Activated CD4-positive, CD25-positive, alpha-beta regulatory T cell (primary cell): ENCODE data around the gene TRAM2.

Experiments
- DNase-seq, 4 experiments: peaks; one replicate each; lab custom pipeline; 2025; lab: John Stamatoyannopoulos, UW

The TRAM2 gene

GRCh38 chr6:52530351-52530750 is 46.5 kb downstream of the TRAM2 start:
- no peak for DNase-seq

- no peak for DNase-seq
Measured at GRCh38 chr6:52529311-52529710, 47.5 kb downstream of the TRAM2 start.

DNA sequence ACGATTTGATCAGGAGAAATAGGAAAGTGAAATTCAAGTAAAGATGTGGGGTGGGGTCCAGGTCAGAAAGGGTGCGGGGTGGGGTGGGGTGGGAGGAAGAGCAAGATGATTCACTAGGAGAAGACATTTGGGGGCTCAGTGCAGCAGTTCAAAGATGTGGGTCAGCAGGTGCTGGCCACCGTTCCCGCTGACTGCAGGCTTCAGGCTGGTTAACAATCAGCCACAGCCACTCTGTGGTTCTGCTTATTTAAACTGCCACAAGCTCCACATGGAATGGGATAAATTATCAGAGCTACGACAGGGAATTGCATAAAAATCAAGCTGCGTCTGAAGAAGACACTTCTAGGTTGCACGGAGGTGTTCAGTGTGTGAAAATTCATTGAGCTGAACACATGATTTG is 49.4 kb downstream of the TRAM2 start:
- DNase-seq = no peak

DNA sequence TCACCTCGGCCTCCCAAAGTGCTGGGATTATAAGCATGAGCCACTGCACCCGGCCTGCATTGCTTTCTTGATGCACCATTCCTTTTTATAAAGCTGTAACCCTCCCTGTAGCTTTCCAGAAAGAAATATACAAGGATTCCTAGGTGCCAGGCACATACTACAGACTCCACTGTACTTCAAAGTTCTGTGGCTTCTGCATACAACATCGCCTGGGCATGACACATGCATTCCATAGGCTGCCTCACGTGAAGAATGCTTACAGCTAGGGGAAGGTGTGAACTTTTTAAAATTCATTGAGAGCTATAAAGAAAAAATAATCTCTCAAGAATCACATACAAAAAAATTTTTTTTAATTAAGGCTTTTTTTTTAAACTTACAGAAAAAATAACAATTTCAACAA is 50.2 kb downstream of the TRAM2 start:
- no peak for DNase-seq

DNA sequence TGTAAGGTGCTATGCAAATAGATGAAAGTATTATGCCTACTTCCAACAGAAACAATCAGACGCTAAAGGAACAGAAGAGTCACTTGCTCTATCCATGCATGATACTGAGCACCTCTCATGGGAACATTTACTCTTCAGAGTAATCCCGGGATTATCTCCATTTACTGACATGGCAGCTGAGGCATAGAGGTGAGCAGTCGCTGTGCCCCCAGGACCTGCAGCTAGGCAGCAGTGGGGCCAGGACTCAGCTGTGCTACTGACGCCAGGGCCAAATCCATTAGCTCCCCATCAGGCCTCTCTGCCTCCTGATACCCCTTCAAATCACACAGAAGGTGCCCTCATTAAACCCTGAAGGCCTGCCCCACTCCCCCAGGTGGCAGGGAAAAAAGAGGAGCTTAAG is 51.9 kb downstream of the TRAM2 start:
- DNase-seq = no peak

DNA sequence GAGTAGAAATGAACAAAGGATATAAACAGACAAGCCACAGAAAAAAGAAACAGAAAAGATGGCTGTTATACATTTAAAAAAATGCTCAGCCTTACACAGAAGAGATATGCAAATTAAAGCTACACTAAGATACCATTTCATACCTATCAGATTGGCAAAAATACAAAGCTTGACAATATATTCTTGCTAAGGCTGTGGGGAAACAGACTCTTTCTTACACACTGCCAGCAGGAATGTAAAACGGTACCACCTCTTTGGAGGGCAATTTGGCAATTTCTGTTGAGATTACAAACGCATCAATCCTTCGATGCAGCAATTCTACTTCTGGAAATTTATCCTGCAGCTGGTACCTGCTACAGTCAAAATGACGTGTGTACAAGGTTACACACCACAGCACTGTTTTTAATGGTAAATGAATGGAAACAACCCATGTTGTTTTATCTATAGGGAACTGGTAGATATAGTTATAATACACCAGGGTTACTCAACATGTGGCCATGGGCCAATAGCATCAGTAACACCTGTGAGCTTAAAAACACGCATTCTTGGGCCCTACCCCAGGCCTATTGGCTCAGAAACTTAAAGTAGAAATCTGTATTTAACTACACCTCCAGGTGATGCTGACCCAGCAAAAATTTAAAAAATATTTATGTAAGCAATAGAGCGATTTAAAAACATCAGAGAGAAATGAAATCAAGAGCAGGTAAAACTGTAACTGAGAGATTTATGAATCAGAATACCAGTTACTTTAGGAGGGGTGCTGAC is 53.3 kb downstream of the TRAM2 start:
- no peak for DNase-seq

GRCh38 chr6:52522655-52523054 is 54.2 kb downstream of the TRAM2 start:
- DNase-seq = no peak

DNA sequence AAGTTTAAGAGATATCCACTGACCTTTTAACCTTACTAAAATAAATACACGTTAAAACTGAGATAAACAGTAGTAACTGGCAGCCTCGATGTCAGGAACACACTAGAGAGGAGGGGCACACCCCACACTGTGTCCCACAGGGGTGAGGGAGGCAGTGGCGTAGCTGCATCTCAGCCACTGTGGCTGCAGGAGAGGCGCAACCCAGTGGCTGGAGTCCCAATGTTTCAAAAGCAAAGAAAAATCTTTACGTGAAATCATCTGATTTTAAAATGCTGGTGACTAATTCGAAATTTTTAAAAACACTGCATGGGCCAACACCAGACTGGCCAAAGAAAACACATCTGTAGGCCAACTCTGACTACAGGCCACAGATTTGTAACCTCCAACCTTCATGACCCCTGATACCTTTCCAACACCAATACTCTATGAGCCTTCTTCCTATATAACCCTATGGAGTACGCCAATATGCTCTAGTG is 54.7 kb downstream of the TRAM2 start:
- no peak for DNase-seq

DNA sequence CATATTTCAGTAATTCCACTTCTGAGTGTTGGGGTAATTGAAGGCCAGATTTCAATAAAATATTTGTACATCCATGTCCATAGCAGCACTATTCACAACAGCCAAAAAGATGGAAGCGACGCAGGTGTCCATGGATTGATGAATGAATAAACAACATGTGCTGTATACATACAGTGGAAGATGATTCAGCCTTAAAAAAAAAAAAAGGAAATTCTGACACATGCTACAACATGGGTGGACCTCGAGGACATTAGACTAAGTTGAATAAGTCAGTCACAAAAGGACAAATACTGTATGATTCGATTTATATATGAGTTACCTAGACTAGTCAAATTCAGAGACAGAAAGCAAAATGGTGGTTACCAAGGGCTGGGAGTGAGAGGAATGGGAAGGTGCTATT is 57.2 kb downstream of the TRAM2 start:
- no peak for DNase-seq

GRCh38 chr6:52518279-52518945 is 58.4 kb downstream of the TRAM2 start:
- no peak for DNase-seq

DNA sequence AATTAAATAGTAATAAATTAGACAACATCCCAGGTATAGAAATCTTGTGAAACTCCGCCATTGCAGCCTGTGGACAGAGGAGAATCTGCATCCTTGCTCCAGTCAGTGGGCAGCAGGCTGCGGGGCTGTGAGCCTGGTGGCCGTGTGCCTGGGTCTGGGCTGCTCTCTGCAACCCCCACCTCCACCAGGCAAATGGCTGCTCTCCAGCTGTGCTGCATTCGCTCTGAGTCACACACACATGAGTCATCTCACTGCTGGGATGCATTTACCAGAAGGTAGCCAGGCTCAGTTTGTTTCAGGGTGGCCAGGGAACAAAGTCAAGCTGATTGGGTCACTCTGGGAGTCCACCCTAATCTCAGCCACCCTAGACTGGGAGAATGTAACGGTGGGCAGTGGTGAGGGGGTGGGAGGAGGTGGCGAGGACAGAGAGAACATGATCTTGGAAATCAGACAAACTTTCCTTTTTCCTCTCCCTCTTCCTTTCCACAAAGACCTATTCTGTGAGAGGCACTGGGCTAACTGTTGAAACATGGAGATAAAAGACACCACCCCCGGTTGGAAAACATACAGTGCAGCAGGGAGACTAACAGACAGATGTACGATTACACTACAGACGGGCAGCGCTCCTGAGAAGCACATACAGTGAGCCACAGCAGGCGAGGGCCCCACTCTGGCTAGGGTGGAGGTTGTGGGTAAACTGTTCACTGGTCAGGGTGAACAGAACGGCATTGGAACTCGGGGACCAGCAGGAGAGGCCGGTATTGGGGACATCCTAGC is 59.2 kb downstream of the TRAM2 start:
- DNase-seq = no peak

DNA sequence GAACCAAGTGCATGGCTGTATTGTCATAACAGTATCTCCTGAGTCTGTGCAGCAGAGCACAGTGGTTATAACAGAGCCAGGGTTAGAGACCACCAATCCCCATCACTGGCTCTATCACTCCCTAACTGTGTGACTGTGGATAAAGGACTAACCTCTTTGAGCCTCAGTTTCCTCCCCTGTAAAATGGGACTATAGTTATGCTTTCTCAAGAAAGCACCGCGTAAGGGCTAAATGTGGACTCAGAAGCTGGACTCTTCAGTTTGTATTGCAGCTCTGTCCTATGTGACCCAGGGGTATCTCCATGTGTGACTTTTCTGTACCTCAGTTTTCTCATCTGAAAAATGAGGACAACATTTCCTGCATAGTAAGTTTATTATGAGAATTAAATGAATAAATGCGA is 59.9 kb downstream of the TRAM2 start:
- DNase-seq = no peak

- DNase-seq = no peak
Measured at GRCh38 chr6:52516269-52516668, 60.6 kb downstream of the TRAM2 start.

DNA sequence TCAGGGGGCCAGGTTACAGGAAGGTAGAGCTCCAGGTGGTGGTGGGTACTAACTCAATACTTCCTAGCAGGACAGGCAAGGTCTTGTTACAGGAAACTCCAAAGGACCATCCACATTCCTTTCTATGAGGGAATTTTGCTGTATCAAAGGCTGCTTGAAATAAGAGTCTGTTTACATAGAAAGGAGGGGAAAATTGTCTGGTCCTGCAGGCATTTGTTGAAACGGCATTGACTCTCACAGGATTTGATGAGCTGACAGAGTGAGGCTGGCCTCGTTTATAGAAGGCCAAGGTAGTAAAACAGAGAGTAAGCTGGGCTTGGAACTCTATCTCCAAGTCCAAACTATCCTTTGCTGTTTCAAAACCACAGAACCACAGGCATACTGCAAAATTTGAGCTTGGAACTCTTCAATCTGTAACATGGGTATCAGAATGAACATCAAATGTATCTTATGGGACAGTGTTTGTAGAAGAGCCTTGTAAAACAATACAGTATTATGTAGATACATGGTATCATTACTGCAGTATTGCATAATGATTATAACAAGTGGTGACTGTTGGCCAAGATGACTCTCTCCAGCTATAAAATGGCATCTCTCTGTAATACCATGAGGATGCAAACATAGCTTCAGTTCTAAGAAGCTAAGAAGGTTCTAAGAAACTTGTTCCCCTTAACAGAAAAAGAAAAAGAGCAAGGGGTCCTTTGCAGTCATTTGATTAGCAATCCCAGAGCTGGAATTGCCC is 61.5 kb downstream of the TRAM2 start:
- DNase-seq = no peak

DNA sequence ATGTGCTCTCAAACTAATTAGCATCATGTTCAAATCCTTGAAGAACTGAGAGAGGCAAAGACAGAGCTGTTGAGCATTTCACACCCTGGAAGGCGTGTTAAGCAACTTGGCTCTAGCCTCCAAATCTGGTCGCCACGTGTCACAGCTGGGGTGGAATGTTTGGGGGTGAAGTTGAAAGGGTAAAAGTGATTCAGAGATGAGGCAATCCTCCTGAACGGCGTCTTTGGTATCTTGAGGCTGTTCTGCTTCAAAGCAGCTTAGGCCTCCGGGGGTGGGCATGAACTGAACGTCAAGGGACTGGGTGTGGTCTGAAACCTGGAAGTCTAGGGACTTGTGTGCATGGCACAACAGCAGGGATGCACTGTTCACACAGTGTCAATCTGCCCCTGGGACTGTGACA is 62.3 kb downstream of the TRAM2 start:
- DNase-seq = no peak

DNA sequence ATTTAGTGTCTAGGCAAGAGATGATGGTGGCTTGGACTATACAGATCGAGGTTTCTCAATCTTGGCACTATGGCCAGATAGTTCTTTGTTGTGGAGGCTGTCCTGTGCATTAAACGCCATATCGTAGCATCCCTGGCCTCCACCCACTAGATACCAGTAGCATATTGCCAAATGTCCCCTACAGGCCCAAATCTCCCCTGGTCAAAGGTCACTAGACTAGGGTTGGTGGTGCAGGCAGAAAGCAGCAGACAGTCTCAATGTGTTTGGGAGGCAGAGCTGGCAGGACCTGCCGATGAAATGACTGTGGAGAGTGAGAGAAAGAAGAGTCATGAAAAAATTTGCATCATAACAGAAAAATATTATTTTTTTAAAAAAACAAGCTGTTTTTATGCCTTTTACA is 63.0 kb downstream of the TRAM2 start:
- no peak for DNase-seq

- DNase-seq = no peak
Measured at GRCh38 chr6:52513464-52513863, 63.4 kb downstream of the TRAM2 start.

- no peak for DNase-seq
Measured at GRCh38 chr6:52512199-52512598, 64.7 kb downstream of the TRAM2 start.

GRCh38 chr6:52511572-52512151 is 65.2 kb downstream of the TRAM2 start:
- no peak for DNase-seq

DNA sequence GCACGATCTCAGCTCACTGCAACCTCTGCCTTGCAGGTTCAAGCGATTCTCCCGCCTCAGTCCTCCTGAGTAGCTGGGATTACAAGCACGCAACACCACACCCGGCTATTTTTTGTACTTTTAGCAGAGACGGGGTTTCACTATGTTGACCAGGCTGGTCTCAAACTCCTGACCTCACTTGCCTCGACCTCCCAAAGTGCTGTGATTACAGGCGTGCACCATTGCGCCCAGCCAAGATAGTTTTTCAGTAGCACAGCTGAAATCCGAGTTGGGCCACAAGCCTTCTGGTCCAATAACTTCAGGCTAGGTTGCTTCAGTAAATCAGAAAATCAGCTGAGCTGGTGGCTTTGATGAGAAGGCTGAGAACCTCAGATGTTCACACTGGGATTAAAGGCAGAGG is 65.7 kb downstream of the TRAM2 start:
- DNase-seq = no peak

DNA sequence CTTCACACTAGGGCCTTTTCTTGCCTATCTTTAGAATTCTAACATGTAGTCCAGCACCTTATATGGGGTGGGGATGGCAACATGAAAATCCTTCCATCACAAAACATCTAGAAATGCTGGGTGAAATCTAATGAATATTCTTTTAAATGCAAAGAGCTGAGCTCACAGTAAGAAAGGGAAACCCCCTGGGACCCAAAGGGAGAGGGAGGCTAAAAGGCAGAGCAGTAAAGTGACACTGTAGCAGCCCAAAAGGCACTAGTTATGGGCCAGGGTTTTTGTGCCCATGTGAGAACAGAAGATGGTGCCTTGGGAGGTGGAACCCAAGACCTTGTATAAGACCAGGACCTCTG is 66.7 kb downstream of the TRAM2 start:
- no peak for DNase-seq
